Measurements from ENCODE around the gene PCP4. TPM values are rescaled to one million over a fixed set of nuclear protein-coding genes. Genes with fewer than 3 reads are reported as not detected.
"Not testable (repeated sequence)": the region's sequence is repeated elsewhere in the genome, so short reads cannot be mapped to it uniquely, and the experiment has no call there.

The PCP4 gene
- polyA plus RNA-seq, 4 donors = 11.9 to 14.7 (median 13.9) TPM

GRCh38 chr21:39860600-39860999, 6.6 kb upstream of the PCP4 start:
- DNase-seq (ENCODE audit: low read depth in 4 of 4, low spot score in 3 of 4) = no peak

- peak in 1 of 4 donors; percentile 18 for DNase-seq (ENCODE audit: low read depth in 4 of 4, low spot score in 3 of 4)
Measured at GRCh38 chr21:39863111-39863510, 4.1 kb upstream of the PCP4 start.

GRCh38 chr21:39866093-39866492, 1.1 kb upstream of the PCP4 start:
- no peak for DNase-seq (ENCODE audit: low read depth in 4 of 4, low spot score in 3 of 4)

GRCh38 chr21:39869141-39869818, 2.0 kb downstream of the PCP4 start:
- peak in 1 of 4 donors; percentile 22 for DNase-seq (ENCODE audit: low read depth in 4 of 4, low spot score in 3 of 4)

GRCh38 chr21:39873687-39874086, 6.4 kb downstream of the PCP4 start:
- no peak for DNase-seq (ENCODE audit: low read depth in 4 of 4, low spot score in 3 of 4)

- DNase-seq (ENCODE audit: low read depth in 4 of 4, low spot score in 3 of 4) = no peak
Measured at GRCh38 chr21:39874206-39874605, 7.0 kb downstream of the PCP4 start.

- DNase-seq (ENCODE audit: low read depth in 4 of 4, low spot score in 3 of 4) = no peak
Measured at GRCh38 chr21:39874759-39875158, 7.5 kb downstream of the PCP4 start.

GRCh38 chr21:39881661-39882060, 14.4 kb downstream of the PCP4 start:
- no peak for DNase-seq (ENCODE audit: low read depth in 4 of 4, low spot score in 3 of 4)

- DNase-seq (ENCODE audit: low read depth in 4 of 4, low spot score in 3 of 4) = no peak
Measured at GRCh38 chr21:39882151-39882838, 15.1 kb downstream of the PCP4 start.

GRCh38 chr21:39882839-39883195, 15.6 kb downstream of the PCP4 start:
- no peak for DNase-seq (ENCODE audit: low read depth in 4 of 4, low spot score in 3 of 4)

- DNase-seq (ENCODE audit: low read depth in 4 of 4, low spot score in 3 of 4) = peak; percentile 16 to 48 (median 40)
Measured at GRCh38 chr21:39885119-39885848, 18.0 kb downstream of the PCP4 start.

- no peak for DNase-seq (ENCODE audit: low read depth in 4 of 4, low spot score in 3 of 4)
Measured at GRCh38 chr21:39888848-39889247, 21.6 kb downstream of the PCP4 start.

GRCh38 chr21:39891111-39891510, 23.9 kb downstream of the PCP4 start:
- no peak for DNase-seq (ENCODE audit: low read depth in 4 of 4, low spot score in 3 of 4)

GRCh38 chr21:39891863-39892262, 24.6 kb downstream of the PCP4 start:
- not testable (repeated sequence) for DNase-seq (ENCODE audit: low read depth in 4 of 4, low spot score in 3 of 4)

GRCh38 chr21:39900491-39900890, 33.3 kb downstream of the PCP4 start:
- DNase-seq (ENCODE audit: low read depth in 4 of 4, low spot score in 3 of 4) = no peak

- DNase-seq (ENCODE audit: low read depth in 4 of 4, low spot score in 3 of 4) = peak in 1 of 4 donors; percentile 10
Measured at GRCh38 chr21:39900911-39901310, 33.7 kb downstream of the PCP4 start.

GRCh38 chr21:39902986-39903385, 35.7 kb downstream of the PCP4 start:
- DNase-seq (ENCODE audit: low read depth in 4 of 4, low spot score in 3 of 4) = no peak

- DNase-seq (ENCODE audit: low read depth in 4 of 4, low spot score in 3 of 4) = no peak
Measured at GRCh38 chr21:39904457-39904856, 37.2 kb downstream of the PCP4 start.

GRCh38 chr21:39908265-39908923, 41.2 kb downstream of the PCP4 start:
- DNase-seq (ENCODE audit: low read depth in 4 of 4, low spot score in 3 of 4) = no peak

- DNase-seq (ENCODE audit: low read depth in 4 of 4, low spot score in 3 of 4) = no peak
Measured at GRCh38 chr21:39911286-39912199, 44.3 kb downstream of the PCP4 start.

Measured in right renal pelvis (tissue), 4 donors.